Measurements from ENCODE around the gene SBNO1. TPM values are rescaled to one million over a fixed set of nuclear protein-coding genes. Genes with fewer than 3 reads are reported as not detected.

SBNO1 gene
- total RNA-seq, 1 experiment from 2014 or later, result 68.7 TPM

DNA sequence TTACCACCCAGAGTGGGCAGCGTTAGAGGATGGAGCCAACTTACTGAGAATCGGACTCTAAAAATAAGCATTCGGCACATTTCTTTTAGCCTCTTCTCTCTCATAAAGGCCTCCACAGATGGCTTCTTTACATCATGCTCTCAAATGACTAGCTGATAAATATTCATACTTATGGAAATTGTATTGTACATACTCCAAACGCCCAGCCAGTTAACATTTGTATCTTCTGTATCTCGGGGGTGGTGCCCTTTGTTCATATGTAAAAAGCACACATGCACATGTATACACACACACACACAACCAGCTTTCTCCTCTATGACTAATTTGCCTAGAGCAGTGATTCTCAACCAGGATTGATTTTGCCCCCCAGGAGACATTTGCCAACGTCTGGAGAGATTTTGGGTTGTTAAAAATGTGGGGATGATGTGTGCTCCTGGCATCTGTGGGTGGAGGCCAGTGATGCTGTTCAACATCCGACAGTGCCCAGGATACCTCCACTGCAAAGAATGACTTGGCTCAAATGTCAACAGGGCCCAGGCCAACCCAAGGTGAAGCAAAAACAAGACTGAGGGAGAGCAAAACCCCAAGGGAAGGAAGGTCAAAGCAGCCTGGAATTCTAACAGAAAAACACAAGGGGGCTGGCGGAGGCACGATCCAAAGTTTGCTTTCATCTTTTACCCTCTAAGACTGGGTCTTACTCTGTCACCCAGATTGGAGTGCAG is 77.8 kb downstream of the SBNO1 start:
- TF ChIP-seq, protein P1, sequence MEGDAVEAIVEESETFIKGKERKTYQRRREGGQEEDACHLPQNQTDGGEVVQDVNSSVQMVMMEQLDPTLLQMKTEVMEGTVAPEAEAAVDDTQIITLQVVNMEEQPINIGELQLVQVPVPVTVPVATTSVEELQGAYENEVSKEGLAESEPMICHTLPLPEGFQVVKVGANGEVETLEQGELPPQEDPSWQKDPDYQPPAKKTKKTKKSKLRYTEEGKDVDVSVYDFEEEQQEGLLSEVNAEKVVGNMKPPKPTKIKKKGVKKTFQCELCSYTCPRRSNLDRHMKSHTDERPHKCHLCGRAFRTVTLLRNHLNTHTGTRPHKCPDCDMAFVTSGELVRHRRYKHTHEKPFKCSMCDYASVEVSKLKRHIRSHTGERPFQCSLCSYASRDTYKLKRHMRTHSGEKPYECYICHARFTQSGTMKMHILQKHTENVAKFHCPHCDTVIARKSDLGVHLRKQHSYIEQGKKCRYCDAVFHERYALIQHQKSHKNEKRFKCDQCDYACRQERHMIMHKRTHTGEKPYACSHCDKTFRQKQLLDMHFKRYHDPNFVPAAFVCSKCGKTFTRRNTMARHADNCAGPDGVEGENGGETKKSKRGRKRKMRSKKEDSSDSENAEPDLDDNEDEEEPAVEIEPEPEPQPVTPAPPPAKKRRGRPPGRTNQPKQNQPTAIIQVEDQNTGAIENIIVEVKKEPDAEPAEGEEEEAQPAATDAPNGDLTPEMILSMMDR (IDR thresholded peaks at IDR 0.05), result no peak
- TF ChIP-seq, protein P2, sequence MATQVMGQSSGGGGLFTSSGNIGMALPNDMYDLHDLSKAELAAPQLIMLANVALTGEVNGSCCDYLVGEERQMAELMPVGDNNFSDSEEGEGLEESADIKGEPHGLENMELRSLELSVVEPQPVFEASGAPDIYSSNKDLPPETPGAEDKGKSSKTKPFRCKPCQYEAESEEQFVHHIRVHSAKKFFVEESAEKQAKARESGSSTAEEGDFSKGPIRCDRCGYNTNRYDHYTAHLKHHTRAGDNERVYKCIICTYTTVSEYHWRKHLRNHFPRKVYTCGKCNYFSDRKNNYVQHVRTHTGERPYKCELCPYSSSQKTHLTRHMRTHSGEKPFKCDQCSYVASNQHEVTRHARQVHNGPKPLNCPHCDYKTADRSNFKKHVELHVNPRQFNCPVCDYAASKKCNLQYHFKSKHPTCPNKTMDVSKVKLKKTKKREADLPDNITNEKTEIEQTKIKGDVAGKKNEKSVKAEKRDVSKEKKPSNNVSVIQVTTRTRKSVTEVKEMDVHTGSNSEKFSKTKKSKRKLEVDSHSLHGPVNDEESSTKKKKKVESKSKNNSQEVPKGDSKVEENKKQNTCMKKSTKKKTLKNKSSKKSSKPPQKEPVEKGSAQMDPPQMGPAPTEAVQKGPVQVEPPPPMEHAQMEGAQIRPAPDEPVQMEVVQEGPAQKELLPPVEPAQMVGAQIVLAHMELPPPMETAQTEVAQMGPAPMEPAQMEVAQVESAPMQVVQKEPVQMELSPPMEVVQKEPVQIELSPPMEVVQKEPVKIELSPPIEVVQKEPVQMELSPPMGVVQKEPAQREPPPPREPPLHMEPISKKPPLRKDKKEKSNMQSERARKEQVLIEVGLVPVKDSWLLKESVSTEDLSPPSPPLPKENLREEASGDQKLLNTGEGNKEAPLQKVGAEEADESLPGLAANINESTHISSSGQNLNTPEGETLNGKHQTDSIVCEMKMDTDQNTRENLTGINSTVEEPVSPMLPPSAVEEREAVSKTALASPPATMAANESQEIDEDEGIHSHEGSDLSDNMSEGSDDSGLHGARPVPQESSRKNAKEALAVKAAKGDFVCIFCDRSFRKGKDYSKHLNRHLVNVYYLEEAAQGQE (IDR thresholded peaks at IDR 0.05; ENCODE audit: insufficient read depth in 1 of 2, low read depth in 2 of 2, low read length in 1 of 2), result no peak
- no peak; the same call in 1 of the 2 replicates for TF ChIP-seq POLR2AphosphoS5 (IDR thresholded peaks at IDR 0.05; ENCODE audit: low read depth, low read length)
- TF ChIP-seq SIN3A (IDR thresholded peaks at IDR 0.05; ENCODE audit: borderline replicate concordance, insufficient read depth, low read depth, low read length), result no peak
- no peak for TF ChIP-seq TCF7L2 (IDR thresholded peaks at IDR 0.05; ENCODE audit: low read depth, low read length)
- BruUV-seq (replicated peaks), result no TSS peak
- Histone ChIP-seq H3K27ac (ENCODE audit: low read length) (no peak overlapping the region), H3K4me1 (ENCODE audit: control insufficient read depth, insufficient read depth, low read length) (no peaks in the 10 kb centered on the region), H3K36me3 (ENCODE audit: control insufficient read depth, insufficient read depth, low read length) (0 out of 2 replicates have a peak, but pooled peaks cover 4% of the 10 kb centered on the region), H3K4me3 (ENCODE audit: low read depth in 2 of 2, low read length in 2 of 2) (no peak overlapping the region), H3K9me3 (ENCODE audit: control insufficient read depth, insufficient read depth, low read depth, low read length) (no peaks in the 10 kb centered on the region), H3K27me3 (ENCODE audit: control insufficient read depth, insufficient read depth, low read length) (no peaks in the 10 kb centered on the region)
- POLR2A ChIA-PET, result interaction anchor here (0.7 kb wide), 1 partner anchor 13 kb away, joined by 3 read pairs; no protein-coding TSS in a partner anchor
- ATAC-seq, result no peak
- CTCF ChIA-PET, result no interaction called here
- in situ Hi-C loops (cut with HindIII; ENCODE audit: low pct_unique_long_range_greater_than_20kb, low sequenced_read_pairs), result no loop called here
- intact Hi-C loops (cut with micrococcal nuclease; ENCODE audit: unreplicated experiment), result no loop called here
- DNase-seq (ENCODE audit: low read depth, low spot score), result no peak

DNA sequence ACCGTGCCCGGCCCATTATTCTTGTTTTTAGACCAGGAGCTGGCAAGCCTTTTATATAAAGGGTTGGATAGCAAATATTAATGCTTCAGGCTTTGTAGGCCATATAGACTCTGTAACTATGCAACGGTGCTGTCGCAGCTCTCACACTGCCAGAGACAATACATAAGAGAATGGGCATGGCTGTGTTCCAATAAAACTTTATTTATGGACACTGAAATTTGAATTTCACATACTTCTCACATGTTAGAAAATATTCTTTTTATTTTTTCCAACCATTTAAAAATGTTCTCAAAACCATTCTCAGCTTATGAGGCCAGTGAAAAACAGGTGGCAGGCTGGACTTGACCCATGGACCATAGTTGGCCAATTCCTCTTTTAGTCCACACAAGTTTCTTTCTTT is 80.0 kb downstream of the SBNO1 start:
- in situ Hi-C loops (cut with HindIII; ENCODE audit: low pct_unique_long_range_greater_than_20kb, low sequenced_read_pairs) (no loop called here), intact Hi-C loops (cut with micrococcal nuclease; ENCODE audit: unreplicated experiment) (no loop called here)
- ATAC-seq (no peak), DNase-seq (ENCODE audit: low read depth, low spot score) (no peak)
- H3K36me3 ChIP-seq (ENCODE audit: control insufficient read depth, insufficient read depth, low read length), result no peaks in the 10 kb centered on the region
- BruUV-seq (replicated peaks), result no TSS peak
- no peak for TF ChIP-seq TCF7L2 (IDR thresholded peaks at IDR 0.05; ENCODE audit: low read depth, low read length)
- TF ChIP-seq, protein P1 (IDR thresholded peaks at IDR 0.05), result no peak
- no peak for TF ChIP-seq POLR2AphosphoS5 (IDR thresholded peaks at IDR 0.05; ENCODE audit: low read depth, low read length)
- TF ChIP-seq, protein P2 (IDR thresholded peaks at IDR 0.05; ENCODE audit: insufficient read depth in 1 of 2, low read depth in 2 of 2, low read length in 1 of 2), result no peak
- TF ChIP-seq SIN3A (IDR thresholded peaks at IDR 0.05; ENCODE audit: borderline replicate concordance, insufficient read depth, low read depth, low read length), result no peak
- no peaks in the 10 kb centered on the region for H3K27me3 ChIP-seq (ENCODE audit: control insufficient read depth, insufficient read depth, low read length)
- ChIA-PET POLR2A (no interaction called here), CTCF (no interaction called here)
- no peak overlapping the region for H3K27ac ChIP-seq (ENCODE audit: low read length)
- H3K4me3 ChIP-seq (ENCODE audit: low read depth in 2 of 2, low read length in 2 of 2), result no peak overlapping the region
- H3K4me1 ChIP-seq (ENCODE audit: control insufficient read depth, insufficient read depth, low read length), result no peaks in the 10 kb centered on the region
- H3K9me3 ChIP-seq (ENCODE audit: control insufficient read depth, insufficient read depth, low read depth, low read length), result no peaks in the 10 kb centered on the region

All from Panc1 (cell line).